DMS 273 (cell line): ENCODE measurements around the gene UGT2B17.
"Not testable (repeated sequence)": the region's sequence is repeated elsewhere in the genome, so short reads cannot be mapped to it uniquely, and the experiment has no call there.

Source experiments
- DNase-seq: peaks from one replicate; lab custom pipeline; 2025; ENCODE audit not compliant: unreplicated experiment; lab: John Stamatoyannopoulos, UW

UGT2B17 gene

GRCh38 chr4:68569466-68570121 lies 6.5 kb downstream of the UGT2B17 start:
- no peak for DNase-seq

GRCh38 chr4:68569036-68569435 lies 7.1 kb downstream of the UGT2B17 start:
- DNase-seq, result peak; percentile 9

- not testable (repeated sequence) for DNase-seq
Observed at GRCh38 chr4:68568535-68568934, 7.6 kb downstream of the UGT2B17 start.

GRCh38 chr4:68566364-68566763 lies 9.8 kb downstream of the UGT2B17 start:
- not testable (repeated sequence) for DNase-seq

GRCh38 chr4:68565082-68565481 lies 11.0 kb downstream of the UGT2B17 start:
- DNase-seq, result not testable (repeated sequence)

GRCh38 chr4:68560364-68561070 lies 15.6 kb downstream of the UGT2B17 start:
- DNase-seq, result not testable (repeated sequence)

GRCh38 chr4:68553830-68554229 lies 22.3 kb downstream of the UGT2B17 start:
- not testable (repeated sequence) for DNase-seq

GRCh38 chr4:68552818-68553811 lies 23.0 kb downstream of the UGT2B17 start:
- DNase-seq, result not testable (repeated sequence)

GRCh38 chr4:68542742-68543141 lies 33.4 kb downstream of the UGT2B17 start:
- DNase-seq, result not testable (repeated sequence)

- DNase-seq, result no peak
Observed at GRCh38 chr4:68536375-68536774, 39.7 kb downstream of the UGT2B17 start.

- DNase-seq, result no peak
Observed at GRCh38 chr4:68535974-68536373, 40.1 kb downstream of the UGT2B17 start.

- not testable (repeated sequence) for DNase-seq
Observed at GRCh38 chr4:68522232-68522631, 53.9 kb downstream of the UGT2B17 start.

- DNase-seq, result no peak
Observed at GRCh38 chr4:68520985-68521384, 55.1 kb downstream of the UGT2B17 start.

GRCh38 chr4:68518889-68519288 lies 57.2 kb downstream of the UGT2B17 start:
- no peak for DNase-seq

GRCh38 chr4:68505452-68505851 lies 70.7 kb downstream of the UGT2B17 start:
- not testable (repeated sequence) for DNase-seq

GRCh38 chr4:68504836-68505235 lies 71.3 kb downstream of the UGT2B17 start:
- DNase-seq, result not testable (repeated sequence)

- not testable (repeated sequence) for DNase-seq
Observed at GRCh38 chr4:68503462-68503861, 72.7 kb downstream of the UGT2B17 start.

GRCh38 chr4:68499021-68499420 lies 77.1 kb downstream of the UGT2B17 start:
- no peak for DNase-seq

GRCh38 chr4:68498413-68499007 lies 77.6 kb downstream of the UGT2B17 start:
- peak; percentile 55 for DNase-seq

GRCh38 chr4:68494688-68495087 lies 81.4 kb downstream of the UGT2B17 start:
- DNase-seq, result no peak
